ENCODE measurements around the gene SRRM2.
A peak's percentile ranks its signal among the peaks of the same experiment; 100 is the strongest.

SRRM2 gene

DNA sequence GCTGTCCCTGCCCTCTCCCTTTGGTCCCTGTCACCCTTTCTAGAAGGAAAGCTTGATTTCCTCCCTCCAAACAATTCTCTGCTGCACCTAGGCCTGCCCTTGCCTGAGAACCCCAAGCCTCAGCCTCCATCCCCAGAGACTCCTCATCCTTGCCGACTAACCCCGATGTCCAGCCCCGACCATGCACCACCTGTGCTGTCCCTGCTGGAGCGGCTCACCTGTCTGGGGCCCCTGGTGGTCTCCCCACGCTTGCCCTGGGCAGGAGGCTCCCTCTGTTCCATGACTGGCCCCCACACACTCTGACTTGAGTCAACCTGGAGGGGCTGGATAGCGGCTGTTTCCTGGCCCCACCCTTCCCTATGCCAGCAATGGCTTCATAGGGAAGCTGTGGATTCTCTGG, 12.0 kb upstream of the SRRM2 start:
- no peak for DNase-seq

DNA sequence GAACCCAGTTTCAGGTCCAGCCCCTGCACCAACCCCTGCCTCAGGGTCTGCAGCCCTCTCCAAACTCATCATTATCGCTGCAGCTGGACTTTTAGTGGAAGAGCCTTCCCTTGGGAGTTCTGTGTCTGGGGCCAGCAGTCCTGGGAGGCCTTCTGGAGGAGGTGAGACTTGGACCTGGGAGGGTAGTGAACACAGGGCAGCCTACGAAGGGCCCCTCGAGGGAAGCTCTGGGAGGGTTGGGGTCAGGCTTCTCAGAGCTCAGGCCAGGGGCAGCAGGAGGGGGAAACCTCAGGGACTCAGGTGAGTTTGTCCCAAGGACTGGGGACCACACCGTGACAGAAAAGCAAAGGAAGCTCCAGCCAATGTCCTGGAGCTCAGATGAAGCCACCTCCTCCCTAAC, 11.3 kb upstream of the SRRM2 start:
- DNase-seq: no peak

DNA sequence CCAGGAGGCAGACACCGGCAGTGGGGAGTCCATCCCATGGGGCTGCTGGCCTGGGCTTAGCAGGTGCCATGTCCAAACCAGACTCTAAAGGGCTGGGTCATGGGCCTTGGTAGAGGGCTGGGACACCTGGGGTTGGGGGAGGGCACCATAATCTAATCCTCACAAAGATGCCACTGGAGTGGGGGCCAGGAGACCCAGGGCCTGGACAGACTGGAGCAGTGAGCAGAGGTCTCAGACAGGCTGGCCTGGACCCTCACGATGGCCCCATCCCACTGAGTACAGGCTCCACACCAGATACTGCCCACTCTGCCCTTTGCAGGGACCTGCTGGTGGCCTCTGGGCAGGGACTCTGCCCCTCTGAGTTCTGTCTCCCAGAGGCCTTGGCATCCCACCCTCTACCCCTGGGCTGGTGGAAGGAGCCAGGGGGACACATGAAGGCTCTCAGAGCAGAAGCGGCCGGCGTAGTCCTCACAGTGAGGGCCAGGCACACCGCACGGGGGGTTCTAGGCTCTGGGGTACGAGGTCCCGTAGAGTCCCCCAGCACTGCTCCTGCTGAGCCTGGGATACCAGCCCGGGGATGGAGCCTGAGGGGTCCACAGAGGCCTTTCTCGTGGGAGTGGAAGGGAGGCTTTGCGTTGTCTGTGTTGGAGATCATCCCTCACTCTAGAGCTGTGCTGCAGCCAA, 10.0 kb upstream of the SRRM2 start:
- DNase-seq: no peak

DNA sequence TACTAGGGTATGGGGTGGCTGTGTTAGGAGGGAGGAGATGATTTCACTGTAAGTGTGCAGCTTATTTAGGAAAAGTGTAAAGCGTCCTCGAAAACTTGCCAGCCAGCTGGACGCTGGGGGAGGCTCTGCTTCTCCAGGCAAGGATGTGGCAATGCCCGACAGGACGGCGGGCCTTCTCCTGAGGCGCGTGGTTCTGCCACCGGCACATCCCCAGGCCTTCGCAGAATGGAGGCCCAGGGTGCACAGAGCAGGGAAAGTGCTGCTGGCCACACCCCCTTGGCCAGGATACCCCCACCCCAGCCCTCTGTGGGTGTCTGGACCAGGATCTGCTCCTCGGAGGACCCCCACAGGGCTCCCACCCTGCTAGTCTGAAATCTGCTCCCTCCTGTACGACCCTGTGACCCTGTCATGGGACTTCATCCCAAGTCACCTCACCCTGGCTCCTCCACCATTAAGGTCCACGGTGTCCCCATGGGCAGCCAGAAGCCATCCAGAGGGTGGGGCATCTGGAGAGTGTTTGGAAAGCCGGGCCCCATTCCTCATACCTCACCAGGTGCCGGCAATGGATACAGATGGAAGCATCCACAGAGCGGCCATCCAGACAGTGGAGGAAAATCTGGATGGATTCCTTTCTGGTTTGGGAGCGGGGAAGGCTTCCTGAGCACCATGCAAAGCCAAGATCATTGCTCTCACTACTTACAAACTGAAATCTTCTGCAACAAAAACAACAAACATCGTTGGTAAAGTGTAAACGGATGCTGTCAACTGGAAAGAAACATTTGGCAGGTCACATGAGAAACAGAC, 9.2 kb upstream of the SRRM2 start:
- no peak for DNase-seq

DNA sequence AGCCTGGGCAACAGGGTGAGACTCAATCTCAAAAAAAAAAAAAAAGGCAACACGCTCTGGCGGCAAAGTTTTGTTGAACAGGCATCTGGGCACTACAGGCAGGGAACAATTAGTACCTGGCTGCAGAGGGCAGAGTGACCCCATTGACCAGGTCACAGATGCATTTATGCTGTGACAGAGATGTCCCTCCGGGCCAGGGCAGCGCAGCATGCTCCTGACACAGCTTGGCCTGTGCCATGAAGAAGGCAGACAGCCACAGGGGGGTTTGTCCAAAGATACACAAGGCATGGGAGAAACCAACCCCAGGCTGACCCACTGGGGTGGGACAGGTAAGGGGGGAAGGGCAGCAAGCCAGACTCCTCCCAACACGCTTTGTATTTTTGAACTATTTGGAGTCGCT, 7.7 kb upstream of the SRRM2 start:
- no peak for DNase-seq

DNA sequence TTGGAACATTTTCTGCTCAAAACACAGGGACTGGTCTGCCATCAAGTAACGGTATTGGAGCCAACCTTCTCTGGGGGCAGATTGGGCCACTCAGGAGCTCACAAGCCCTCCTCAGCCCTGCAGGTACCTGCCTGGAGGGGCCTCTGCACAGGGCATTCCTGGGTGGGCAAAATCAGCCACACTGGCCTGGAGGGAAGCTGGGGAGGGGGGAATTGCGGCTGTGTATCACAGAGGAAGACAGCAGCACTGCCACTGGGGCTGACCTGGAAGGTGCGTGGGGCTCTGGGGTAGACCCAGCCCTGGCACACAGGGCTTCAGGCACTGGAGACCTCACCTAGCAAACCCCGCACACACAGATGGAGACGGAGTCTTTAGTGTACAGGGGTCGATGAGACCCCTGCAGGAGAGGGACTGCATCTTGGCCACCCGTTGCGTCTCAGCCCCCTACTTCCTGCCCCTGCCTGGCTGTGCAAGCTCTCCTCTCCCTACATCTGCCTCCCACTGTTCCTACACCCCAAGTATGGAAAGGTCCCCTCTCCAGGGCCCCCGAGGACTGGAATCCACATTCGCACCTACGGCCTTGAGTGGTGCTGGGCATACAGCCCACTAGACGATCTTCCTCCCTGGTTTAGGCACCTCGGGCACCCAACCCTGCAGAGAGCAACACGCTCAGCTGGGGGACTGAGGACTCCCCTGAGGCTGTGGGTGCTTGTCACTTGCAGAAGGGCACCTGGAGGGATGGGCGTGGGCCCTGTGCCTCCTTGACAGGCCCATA, 7.1 kb upstream of the SRRM2 start:
- DNase-seq: no peak

DNA sequence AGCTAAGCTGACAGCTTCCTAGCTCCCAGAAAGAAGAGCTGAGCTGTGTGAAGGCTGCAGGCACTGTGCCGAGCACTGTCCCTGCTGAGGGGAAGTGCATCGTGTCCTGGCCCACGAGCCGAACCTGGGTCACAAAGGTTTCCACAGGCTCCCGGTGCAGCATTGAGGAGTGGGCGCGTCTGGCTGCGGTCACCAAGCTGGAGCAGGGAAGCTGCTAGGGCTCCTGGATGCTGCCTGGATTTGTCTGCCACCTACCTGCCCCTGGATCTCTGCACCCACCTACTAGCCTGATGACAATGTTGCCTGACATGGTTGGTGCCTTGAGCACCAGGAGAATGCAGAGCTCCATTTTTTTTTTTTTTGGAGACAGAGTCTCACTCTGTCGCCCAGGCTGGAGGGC, 6.5 kb upstream of the SRRM2 start:
- DNase-seq: no peak

DNA sequence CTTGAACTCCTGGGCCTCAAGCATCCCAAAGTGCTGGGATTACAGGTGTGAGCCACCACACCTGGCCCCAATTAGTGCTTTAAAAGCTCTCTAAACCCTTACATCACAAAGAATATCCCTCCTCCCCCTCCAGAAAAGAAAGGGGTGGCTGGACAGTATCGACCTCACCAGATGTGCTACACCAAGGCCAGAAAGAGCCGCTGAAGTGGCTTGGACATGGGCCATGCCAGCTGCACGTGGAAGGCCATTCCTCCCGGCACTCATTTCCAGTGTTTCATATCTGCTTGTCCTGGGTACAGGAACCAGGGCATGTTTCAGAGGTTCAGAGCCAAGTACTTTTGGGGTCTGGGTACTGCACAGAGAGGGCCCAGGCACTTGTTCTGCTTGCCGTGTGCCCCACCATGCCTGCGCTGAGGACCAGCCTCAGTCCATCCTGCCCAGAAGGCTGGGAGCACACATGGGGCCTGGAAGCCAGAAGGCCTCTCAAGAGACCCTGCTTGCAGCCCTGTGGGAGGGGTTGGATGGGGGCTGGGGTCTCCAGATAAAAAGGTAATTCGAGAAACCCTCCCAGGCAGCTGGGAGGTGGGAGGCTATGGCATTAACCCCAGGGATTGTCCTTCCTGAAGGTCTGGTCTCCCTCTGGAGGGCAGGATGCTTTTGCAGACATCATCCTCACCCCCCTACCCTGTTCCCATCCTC, 3.5 kb upstream of the SRRM2 start:
- no peak for DNase-seq

DNA sequence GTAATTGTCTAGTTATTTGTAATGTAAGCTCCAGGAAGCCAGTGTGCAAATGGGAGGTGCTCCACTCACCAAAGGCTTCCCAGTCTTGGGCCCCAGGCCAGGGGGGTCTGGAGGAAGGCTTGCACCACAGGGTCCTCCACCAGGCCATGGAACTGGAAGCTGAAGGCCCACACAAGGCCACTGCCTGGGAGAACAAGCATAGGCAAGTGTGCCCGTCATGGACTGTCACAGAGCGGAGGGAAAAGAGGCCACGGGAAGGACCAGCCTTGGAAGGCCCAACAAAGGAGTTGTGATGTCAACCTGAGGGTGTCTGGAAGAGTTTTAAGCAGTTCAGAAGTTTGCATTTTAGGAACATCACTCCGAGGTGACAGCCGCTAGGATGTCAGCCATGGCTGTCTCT, 3.0 kb upstream of the SRRM2 start:
- no peak for DNase-seq

DNA sequence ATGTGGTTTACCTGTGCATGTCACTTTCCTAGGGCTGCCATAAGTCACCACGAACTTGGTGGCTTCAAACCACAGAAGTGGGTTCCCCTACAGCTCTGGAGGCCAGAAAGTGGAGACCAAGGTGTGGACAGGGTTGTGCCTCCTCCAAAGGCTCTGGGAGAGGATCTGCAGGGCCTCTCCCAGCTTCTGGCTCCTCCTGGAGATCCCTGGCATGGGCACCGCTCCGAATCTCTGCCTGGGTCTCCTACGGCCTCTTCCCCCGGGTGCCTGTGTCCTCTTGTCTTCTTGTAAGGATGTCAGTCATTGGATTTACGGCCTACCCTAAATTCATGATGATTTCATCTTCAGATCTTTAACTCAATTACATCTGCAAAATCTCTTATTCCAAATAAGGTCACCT, 2.5 kb upstream of the SRRM2 start:
- no peak for DNase-seq

DNA sequence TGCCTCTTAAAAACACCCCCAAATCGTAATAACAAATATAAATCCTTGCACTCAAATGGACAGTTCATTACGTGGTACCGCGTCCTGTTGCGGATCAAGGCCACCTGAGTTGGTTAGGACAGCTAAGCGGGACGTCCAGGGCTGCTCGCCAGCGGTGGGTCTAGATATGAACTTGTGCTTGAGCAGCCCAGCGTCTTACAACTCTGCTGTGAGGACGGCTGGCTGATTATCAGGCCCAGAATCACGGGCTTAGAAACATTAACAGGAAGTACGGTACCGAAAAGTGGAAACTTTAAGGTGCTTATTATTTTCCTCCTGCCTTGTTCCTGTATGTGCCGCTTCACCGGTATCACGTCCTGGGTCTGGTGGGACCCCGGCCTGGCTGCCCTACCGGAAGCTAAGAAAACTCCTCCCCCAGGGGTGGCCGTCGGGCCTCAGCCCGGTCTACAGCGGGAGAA, 832 bp upstream of the SRRM2 start:
- DNase-seq: peak; percentile 19

DNA sequence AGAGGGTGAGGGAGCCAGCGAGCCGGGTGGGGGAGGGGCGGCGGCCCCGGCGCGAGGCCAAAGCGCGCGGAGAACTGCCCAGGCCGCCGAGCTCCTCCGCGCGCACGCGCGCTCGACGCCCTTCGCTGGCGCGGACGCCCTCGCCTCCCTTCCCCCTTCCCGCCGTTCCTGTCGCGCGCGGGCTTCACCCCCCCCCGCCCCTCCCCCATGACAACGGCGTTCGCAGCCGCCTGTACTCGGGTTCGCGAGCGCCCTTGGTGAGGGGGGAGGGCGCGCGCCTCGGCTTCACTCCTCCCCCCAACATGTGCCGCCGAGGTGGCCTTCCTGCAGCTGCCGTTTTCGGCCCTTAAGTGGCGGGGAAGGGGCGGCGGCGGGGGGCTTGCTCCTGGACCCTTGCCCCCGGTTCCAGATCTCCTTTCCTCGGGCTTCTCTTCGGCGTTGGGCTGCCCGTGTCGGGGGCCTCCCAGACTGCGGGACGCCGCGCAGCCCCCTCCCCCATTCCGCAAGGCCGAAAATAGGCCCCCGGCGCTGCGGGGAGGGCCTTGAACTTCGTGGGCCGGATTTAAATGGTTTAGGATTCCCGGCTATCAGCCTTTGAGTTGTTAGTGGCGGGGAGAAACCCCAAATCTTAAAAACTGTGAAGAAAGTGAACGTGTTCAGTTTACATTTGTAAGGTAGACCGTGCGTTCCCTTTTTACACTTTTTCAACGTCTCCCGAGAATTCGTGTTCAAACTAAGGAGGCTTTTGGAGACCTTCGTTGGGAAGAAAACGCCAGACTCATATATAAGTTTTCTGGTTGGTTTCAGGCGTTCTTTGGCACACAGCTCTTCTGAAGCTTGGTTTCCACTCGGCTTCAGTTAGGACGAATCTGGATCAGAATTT, 653 bp downstream of the SRRM2 start:
- peak; percentile 82 for DNase-seq

DNA sequence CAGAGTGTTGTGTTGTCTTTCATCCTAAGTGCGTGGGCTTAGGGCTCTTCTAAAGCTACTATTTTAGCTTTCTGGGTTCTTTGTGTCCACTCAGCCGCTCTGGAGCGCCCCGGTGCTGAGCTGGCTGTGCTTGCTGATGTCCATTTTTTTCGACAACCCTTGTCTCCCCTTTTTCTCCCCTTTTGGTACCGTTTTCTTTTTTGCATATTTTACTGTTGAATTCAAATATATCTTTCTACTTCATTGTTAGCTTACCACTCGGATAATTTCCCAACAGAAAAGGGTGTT, 1.2 kb downstream of the SRRM2 start:
- peak; percentile 21 for DNase-seq

DNA sequence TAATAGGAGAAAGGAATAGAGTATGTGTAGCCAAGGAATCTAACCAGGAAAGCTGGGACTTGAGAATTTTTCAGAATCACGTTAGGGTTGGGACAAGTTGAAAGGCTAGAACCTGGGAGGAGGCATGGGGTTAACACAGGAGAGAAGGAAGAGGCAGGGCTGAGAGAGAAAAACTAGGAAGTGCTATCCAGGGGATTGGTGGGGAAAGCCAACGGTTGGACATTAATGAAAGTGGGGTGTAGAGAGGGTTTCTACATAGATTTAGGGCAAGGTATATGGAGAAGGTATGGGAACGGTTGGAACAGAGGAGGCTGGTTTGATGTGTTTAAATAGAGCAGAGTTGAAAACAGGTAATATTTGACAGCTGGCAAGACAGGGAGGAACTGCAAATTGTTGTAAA, 2.7 kb downstream of the SRRM2 start:
- no peak for DNase-seq

DNA sequence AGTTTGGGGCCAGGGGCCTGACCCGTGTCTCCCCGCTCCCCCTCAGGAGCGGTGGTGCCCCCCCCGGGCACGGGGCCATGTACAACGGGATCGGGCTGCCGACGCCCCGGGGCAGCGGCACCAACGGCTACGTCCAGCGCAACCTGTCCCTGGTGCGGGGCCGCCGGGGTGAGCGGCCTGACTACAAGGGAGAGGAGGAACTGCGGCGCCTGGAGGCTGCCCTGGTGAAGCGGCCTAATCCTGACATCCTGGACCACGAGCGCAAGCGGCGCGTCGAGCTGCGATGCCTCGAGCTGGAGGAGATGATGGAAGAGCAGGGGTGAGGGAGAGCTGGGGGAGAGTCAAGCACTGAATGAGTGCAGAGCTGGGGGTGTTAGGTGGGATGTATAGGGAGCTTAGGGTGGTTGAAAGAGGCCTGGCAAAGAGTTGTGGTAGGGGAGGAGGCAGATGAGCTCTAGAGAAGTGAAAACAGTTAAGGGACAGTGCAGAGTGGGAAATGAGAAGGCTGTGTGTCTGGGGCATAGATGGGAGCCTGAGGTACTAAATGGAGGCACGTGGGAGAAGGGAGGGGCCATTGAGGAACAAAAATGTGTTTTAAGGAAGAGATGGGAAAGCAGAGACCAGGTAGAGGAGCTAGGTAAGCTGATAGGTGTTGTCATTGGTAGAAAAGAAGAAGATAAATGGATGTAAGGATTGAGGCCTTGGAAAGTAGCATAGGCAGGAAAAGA, 4.0 kb downstream of the SRRM2 start:
- no peak for DNase-seq

DNA sequence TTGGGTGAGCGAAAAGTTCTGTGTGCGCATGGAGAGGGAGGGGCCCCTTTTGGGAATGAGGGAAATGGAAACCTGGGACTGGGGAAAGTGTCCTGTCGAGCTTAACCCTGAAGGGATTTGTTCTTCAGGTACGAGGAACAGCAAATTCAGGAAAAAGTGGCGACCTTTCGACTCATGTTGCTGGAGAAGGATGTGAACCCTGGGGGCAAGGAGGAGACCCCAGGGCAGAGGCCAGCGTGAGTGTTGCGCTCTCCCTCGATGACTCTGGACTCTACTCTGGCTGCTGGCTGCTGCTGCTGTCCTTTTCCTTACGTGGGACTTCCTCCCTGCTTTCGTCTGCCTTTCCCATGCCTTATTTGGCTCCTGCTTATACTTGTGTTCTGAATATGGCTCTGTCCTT, 4.9 kb downstream of the SRRM2 start:
- no peak for DNase-seq

DNA sequence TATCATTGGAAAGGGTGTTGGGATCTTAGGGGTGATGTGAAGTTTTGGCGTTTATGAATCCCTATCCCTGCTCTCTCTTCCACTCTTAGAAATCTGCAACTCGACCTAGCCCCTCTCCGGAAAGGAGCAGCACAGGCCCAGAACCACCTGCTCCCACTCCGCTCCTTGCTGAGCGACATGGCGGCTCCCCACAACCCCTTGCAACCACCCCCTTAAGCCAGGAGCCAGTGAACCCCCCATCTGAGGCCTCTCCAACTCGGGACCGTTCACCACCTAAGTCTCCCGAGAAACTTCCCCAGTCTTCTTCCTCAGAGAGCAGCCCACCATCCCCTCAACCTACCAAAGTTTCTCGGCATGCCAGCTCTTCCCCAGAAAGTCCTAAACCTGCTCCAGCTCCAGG, 9.0 kb downstream of the SRRM2 start:
- no peak for DNase-seq

DNA sequence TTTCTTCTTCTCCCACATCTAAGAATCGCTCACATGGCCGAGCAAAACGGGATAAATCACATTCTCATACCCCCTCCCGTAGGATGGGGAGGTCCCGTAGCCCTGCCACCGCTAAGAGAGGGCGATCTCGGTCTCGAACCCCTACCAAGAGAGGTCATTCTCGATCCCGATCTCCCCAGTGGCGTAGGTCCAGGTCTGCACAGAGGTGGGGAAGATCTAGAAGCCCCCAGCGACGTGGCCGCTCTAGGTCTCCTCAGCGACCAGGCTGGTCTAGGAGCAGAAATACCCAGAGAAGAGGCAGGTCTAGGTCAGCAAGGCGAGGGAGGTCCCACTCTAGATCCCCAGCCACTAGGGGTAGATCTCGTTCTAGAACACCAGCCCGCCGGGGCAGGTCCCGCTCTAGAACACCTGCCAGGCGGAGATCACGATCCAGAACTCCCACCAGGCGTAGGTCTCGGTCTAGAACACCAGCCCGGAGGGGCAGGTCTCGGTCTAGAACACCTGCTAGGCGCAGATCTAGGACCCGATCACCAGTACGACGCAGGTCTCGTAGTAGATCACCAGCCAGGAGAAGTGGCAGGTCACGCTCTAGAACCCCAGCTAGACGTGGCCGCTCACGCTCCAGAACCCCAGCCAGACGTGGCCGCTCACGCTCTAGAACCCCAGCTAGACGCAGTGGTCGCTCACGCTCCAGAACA, 9.6 kb downstream of the SRRM2 start:
- DNase-seq: no peak

DNA sequence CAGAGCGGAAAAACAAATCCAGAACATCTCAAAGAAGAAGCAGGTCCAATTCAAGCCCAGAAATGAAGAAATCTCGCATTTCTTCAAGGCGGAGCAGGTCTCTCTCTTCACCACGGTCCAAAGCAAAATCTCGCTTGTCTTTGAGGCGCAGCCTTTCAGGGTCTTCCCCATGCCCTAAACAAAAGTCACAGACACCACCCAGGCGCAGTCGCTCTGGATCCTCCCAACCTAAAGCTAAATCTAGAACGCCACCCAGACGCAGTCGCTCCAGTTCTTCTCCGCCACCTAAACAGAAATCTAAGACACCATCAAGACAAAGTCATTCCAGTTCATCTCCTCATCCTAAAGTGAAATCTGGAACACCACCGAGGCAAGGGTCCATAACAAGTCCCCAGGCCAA, 10.3 kb downstream of the SRRM2 start:
- no peak for DNase-seq

DNA sequence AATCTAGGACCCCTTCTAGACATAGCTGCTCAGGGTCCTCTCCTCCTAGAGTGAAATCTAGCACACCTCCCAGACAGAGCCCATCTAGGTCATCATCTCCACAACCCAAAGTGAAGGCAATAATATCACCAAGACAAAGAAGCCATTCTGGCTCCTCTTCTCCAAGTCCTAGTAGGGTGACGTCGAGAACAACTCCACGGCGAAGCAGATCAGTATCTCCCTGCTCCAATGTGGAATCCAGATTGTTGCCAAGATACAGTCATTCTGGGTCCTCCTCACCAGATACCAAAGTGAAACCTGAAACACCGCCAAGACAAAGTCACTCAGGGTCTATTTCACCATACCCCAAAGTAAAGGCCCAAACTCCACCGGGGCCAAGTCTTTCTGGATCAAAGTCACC, 10.7 kb downstream of the SRRM2 start:
- DNase-seq: no peak

DNA sequence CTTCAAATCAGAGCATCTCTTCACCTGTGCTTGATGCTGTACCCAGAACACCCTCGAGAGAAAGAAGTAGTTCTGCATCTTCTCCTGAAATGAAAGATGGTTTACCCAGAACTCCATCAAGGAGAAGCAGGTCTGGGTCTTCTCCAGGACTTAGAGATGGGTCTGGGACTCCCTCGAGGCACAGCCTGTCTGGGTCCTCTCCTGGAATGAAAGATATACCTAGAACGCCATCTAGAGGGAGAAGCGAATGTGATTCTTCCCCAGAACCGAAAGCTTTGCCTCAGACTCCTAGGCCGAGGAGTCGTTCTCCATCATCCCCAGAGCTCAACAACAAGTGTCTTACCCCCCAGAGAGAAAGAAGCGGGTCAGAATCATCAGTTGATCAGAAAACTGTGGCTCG, 12.3 kb downstream of the SRRM2 start:
- no peak for DNase-seq

Measured in HCEC 1CT (cell line).